NCI-H1048 (cell line): ENCODE data around the gene PTPRJ.
"Not testable (repeated sequence)": the region's sequence is repeated elsewhere in the genome, so short reads cannot be mapped to it uniquely, and the experiment has no call there.

Experiments
- DNase-seq: peaks from one replicate; lab custom pipeline; 2025; lab: John Stamatoyannopoulos, UW

The PTPRJ gene

GRCh38 chr11:48018528-48019216 is 38.3 kb downstream of the PTPRJ start:
- DNase-seq, result no peak

GRCh38 chr11:48019217-48019584 is 38.8 kb downstream of the PTPRJ start:
- DNase-seq, result peak; percentile 48

- DNase-seq, result no peak
Measured at GRCh38 chr11:48019595-48019994, 39.2 kb downstream of the PTPRJ start.

GRCh38 chr11:48020092-48020755 is 39.9 kb downstream of the PTPRJ start:
- peak; percentile 59 for DNase-seq

- not testable (repeated sequence) for DNase-seq
Measured at GRCh38 chr11:48021201-48021820, 41.0 kb downstream of the PTPRJ start.

GRCh38 chr11:48022445-48022844 is 42.1 kb downstream of the PTPRJ start:
- no peak for DNase-seq

GRCh38 chr11:48023608-48024007 is 43.2 kb downstream of the PTPRJ start:
- not testable (repeated sequence) for DNase-seq

GRCh38 chr11:48024635-48025071 is 44.3 kb downstream of the PTPRJ start:
- DNase-seq, result no peak

GRCh38 chr11:48025293-48025983 is 45.1 kb downstream of the PTPRJ start:
- DNase-seq, result no peak

DNA sequence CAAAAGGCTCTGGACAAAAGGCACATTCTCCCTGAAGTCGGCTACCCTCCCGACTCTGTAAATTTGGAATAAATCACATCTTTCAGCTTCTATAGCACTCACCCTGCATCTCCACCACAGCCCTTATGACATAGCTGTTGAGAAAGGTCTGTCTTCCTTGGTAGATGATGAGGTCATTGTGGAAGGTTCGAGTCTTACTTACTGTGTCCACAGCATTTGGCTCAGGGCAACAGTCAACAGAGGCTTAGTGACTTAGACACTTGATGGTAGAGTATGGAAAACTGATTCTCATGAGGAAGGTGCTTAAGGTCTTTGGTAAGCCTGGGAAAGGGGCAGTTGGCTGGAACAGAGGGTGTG is 45.6 kb downstream of the PTPRJ start:
- no peak for DNase-seq

DNA sequence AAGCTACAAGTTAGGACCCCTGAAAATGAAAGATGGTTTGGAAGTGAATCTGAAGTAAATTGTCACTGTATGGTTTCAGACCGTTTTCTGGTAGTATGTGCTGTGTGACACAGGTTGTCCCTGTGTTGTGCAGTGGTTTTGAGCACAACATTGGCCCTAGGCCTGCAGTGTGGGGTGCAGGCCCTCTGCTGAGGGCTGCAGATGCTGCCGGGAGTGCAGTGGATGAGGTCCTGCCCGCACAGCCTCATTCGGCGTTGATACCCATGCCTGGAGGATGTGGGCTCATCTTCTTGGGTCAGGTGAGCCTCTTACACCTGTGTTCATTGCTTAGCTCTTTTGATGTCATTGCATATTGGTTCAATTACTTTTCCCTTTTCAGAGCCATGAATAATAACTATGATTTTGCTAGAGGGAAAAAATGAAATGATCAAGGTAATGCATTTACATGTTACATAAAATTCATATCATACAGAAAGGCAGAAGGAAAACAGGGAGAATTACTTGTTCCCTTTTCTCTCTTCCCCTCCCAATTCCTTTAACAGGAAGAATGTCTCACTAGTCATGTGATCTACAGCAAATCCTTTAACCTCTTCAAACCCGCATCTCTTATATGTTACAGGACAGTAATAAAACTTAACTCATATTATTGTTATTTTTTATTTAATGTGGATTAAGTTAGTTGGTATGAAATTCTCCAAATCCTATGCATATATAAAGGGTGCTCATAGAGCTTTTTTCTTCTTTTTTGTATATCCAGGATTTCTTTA is 48.7 kb downstream of the PTPRJ start:
- DNase-seq, result no peak

GRCh38 chr11:48029681-48030290 is 49.4 kb downstream of the PTPRJ start:
- no peak for DNase-seq

GRCh38 chr11:48031602-48032001 is 51.2 kb downstream of the PTPRJ start:
- peak; percentile 42 for DNase-seq

- DNase-seq, result no peak
Measured at GRCh38 chr11:48032721-48033120, 52.4 kb downstream of the PTPRJ start.

- DNase-seq, result no peak
Measured at GRCh38 chr11:48033918-48034341, 53.6 kb downstream of the PTPRJ start.

- DNase-seq, result no peak
Measured at GRCh38 chr11:48034926-48035871, 54.8 kb downstream of the PTPRJ start.

GRCh38 chr11:48036011-48036410 is 55.7 kb downstream of the PTPRJ start:
- no peak for DNase-seq

- no peak for DNase-seq
Measured at GRCh38 chr11:48036466-48036865, 56.1 kb downstream of the PTPRJ start.

DNA sequence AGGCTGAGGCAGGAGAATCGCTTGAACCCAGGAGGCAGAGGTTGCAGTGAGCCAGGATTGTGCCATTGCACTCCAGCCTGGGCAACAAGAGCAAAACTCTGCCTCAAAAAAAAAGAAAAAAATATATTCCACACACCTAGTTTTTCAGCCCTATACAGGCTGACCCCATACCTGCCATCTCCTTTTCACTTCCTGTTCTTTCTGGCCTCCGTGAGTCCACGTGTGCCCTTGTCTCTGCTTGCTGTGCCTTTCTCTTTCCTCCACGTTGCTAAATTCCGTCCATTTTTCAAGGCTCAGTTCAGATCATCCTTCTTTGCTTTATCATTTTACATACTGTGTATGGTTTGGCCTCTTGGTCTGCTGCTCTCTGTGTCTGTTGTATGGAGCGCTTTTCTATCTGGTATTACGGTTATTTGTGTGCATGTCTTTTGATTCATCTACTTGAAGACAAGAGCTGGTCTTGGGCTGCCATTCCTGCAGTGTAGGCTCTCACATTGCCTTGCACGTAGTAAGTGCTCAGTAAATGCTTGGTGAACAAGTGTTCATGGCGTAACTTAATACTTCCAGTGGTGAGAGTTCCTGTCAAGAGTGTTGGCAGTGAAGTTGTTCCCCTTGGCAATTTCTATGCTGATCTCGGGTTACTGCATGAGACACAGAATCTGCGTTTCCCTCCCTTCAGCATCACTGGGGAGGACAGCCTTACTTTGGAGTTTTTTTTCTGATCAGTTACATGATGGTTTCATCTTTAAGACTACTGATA is 57.5 kb downstream of the PTPRJ start:
- no peak for DNase-seq
